K562 (cell line): ENCODE results near the gene ETV3L. TPM values are rescaled to one million over a fixed set of nuclear protein-coding genes. Genes with fewer than 3 reads are reported as not detected.

Experiments used
- C11orf30 ChIP-seq: fragments of 450-650 bp; IDR thresholded peaks from 2 replicates; pipeline ENCODE4 v1.6.1; 2016; ENCODE audit warnings: low read depth, mild to moderate bottlenecking
- MCM7 ChIP-seq, 2 experiments: fragments of 450-650 bp; IDR thresholded peaks; 2 replicates each; pipeline ENCODE4 v1.6.1; 2016 to 2018
- NR2C2 ChIP-seq, 2 experiments: fragments of 200-800 bp in 1 of 2; sonication (Bioruptor generic) in 1 of 2; sonication (generic) in 1 of 2; formaldehyde crosslinking in 1 of 2; IDR thresholded peaks; 2 replicates each; pipeline versions ENCODE4 v1.6.1 to v1.8.0; 2016 to 2022; ENCODE audit warnings: mild to moderate bottlenecking in 1 of 2, missing compliant biosample characterization in 1 of 2, missing genetic modification characterization in 1 of 2, missing genetic modification reagents in 1 of 2
- SIN3B ChIP-seq: fragments of 450-650 bp; IDR thresholded peaks from 2 replicates; pipeline ENCODE4 v1.6.1; 2017; ENCODE audit warnings: low read depth, mild to moderate bottlenecking, moderate library complexity
- SPI1 ChIP-seq: IDR thresholded peaks from 2 replicates; pipeline ENCODE4 v1.6.1; 2011; ENCODE audit warnings: low read depth, low read length, control low read depth, borderline replicate concordance
- polyA plus RNA-seq, 8 experiments: library from polyadenylated mRNA; depleted of rRNA in 4 of 8; stranded (reverse) in 5 of 8; unstranded in 3 of 8; fragments of >200 nt; fragmentation: Nextera tagmentation in 2 of 8; fragmentation: Illumina TruSeq in 1 of 8; extraction: Ambion mirVana in 2 of 8; extraction: Trizol in 1 of 8; gene quantifications; 2 replicates each; pipeline versions ENCODE4 v1.2.1 to v1.2.3, GENCODE V29; 2011 to 2014; ENCODE audit warnings: inconsistent platforms in 1 of 8, missing spikeins in 1 of 8
- total RNA-seq, 7 experiments: library from RNA; depleted of rRNA in 6 of 7; stranded (reverse); fragments of >200 nt in 6 of 7; fragmentation: Illumina TruSeq in 2 of 7; extraction: Trizol in 2 of 7; gene quantifications; 2 replicates each; pipeline versions ENCODE4 v1.2.1 to v1.2.3, GENCODE V29; 2011 to 2021; ENCODE audit warnings: low replicate concordance in 1 of 7
- TF ChIP-seq, protein P1 (sequence below), 2 experiments: fragments of 450-650 bp in 1 of 2; sonication (generic) in 1 of 2; formaldehyde crosslinking in 1 of 2; IDR thresholded peaks; 2 replicates each; pipeline versions ENCODE4 v1.7.1 to v1.9.0; 2016 to 2022; ENCODE audit warnings: inconsistent platforms in 1 of 2, mild to moderate bottlenecking in 1 of 2, missing genetic modification reagents in 1 of 2
- TF ChIP-seq, protein P2 (sequence below): conservative IDR thresholded peaks from 2 replicates; pipeline ENCODE4 v1.6.1; 2011; ENCODE audit warnings: low read depth, mild to moderate bottlenecking, low read length; ENCODE audit not compliant: control insufficient read depth
- TF ChIP-seq, protein P3 (sequence below), 2 experiments: fragments of 450-650 bp in 1 of 2; sonication (generic) in 1 of 2; formaldehyde crosslinking; conservative IDR thresholded peaks; 2 replicates each; pipeline versions ENCODE4 v1.4.0 to v1.8.1; 2020 to 2022; ENCODE audit warnings: mild to moderate bottlenecking in 1 of 2, missing genetic modification reagents in 1 of 2
- TF ChIP-seq, protein P4 (sequence below): sonication (generic); formaldehyde crosslinking; IDR thresholded peaks from 2 replicates; pipeline ENCODE4 v1.9.0; 2022; ENCODE audit warnings: mild to moderate bottlenecking, missing genetic modification reagents
- TF ChIP-seq, protein P5 (sequence below): fragments of 250-450 bp; sonication (Bioruptor Pico); IDR thresholded peaks from 2 replicates; pipeline ENCODE4 v1.5.0; 2022; ENCODE audit warnings: mild to moderate bottlenecking

Gene ETV3L
- total and polyA plus RNA-seq, 9 of the 15 experiments (the other 6 are each of a cell fraction or from before 2014, with no cell fraction given), result not detected

DNA sequence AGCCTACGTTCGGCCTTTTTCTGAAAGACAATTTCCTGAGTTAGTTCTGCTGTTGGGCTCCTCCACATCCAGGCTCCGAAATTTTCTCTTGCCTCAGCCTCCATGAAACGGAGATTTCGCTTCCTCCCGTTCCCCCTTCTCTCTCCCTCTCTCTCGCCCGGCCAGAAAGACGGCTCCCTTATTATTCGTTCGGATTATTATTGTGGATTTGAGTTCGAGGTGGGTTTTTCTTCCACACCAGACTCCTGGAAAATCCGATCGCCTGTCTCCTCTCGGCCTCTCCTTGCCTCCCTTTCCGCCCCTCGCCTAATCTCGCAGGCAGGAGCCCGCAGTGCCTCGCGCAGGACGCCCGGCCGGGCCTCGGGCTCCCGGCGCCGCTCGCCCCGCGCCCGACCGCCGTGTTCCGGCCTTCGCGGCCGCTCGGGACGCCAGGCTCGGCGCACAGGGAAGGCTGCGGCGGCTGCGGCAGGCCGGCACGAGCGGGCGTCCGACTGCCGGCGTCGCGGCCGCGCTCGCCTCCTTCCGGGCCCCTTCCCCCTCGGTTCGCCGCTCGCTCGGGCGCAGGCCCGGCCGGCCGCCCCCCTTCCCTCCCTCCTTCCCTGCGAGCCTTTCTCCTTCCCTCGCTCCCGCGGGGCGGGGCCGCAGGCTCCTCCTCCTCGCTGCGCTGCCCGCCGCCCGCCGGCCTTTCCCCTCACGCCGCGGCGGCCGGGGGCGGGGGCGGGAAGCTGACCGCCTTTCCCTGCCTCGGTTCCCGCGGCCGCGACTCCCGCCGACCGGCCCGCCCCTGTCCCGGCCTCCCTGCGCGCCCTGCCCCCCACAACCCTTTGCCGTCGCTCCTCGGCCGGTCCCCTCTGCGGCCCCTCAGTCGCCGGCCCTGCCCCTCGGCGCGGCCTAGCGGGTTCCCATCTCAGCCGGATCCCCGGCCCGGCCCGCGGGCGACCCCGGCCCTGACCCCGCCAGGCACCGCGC is 54.1 kb downstream of the ETV3L start, which contains the start of gene ARHGEF11 (continued):
- TF ChIP-seq, protein P1, sequence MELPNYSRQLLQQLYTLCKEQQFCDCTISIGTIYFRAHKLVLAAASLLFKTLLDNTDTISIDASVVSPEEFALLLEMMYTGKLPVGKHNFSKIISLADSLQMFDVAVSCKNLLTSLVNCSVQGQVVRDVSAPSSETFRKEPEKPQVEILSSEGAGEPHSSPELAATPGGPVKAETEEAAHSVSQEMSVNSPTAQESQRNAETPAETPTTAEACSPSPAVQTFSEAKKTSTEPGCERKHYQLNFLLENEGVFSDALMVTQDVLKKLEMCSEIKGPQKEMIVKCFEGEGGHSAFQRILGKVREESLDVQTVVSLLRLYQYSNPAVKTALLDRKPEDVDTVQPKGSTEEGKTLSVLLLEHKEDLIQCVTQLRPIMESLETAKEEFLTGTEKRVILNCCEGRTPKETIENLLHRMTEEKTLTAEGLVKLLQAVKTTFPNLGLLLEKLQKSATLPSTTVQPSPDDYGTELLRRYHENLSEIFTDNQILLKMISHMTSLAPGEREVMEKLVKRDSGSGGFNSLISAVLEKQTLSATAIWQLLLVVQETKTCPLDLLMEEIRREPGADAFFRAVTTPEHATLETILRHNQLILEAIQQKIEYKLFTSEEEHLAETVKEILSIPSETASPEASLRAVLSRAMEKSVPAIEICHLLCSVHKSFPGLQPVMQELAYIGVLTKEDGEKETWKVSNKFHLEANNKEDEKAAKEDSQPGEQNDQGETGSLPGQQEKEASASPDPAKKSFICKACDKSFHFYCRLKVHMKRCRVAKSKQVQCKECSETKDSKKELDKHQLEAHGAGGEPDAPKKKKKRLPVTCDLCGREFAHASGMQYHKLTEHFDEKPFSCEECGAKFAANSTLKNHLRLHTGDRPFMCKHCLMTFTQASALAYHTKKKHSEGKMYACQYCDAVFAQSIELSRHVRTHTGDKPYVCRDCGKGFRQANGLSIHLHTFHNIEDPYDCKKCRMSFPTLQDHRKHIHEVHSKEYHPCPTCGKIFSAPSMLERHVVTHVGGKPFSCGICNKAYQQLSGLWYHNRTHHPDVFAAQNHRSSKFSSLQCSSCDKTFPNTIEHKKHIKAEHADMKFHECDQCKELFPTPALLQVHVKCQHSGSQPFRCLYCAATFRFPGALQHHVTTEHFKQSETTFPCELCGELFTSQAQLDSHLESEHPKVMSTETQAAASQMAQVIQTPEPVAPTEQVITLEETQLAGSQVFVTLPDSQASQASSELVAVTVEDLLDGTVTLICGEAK (IDR thresholded peaks at IDR 0.05), result peak; percentile 48; the same call in 1 of the 2 replicates
- TF ChIP-seq, protein P1 (CRISPR knock-in tag; IDR thresholded peaks at IDR 0.05), result no peak
- TF ChIP-seq, protein P2, sequence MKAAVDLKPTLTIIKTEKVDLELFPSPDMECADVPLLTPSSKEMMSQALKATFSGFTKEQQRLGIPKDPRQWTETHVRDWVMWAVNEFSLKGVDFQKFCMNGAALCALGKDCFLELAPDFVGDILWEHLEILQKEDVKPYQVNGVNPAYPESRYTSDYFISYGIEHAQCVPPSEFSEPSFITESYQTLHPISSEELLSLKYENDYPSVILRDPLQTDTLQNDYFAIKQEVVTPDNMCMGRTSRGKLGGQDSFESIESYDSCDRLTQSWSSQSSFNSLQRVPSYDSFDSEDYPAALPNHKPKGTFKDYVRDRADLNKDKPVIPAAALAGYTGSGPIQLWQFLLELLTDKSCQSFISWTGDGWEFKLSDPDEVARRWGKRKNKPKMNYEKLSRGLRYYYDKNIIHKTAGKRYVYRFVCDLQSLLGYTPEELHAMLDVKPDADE, result peak; percentile 54; the same call in 1 of the 2 replicates
- peak; percentile 36; the same call in 1 of the 2 replicates for TF ChIP-seq SIN3B
- TF ChIP-seq MCM7 (IDR thresholded peaks at IDR 0.05), result no peak
- no peak for TF ChIP-seq C11orf30
- TF ChIP-seq, protein P3, sequence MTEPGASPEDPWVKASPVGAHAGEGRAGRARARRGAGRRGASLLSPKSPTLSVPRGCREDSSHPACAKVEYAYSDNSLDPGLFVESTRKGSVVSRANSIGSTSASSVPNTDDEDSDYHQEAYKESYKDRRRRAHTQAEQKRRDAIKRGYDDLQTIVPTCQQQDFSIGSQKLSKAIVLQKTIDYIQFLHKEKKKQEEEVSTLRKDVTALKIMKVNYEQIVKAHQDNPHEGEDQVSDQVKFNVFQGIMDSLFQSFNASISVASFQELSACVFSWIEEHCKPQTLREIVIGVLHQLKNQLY (CRISPR knock-in tag; conservative IDR thresholded peaks at IDR 0.05), result no peak
- no peak for TF ChIP-seq NR2C2 (CRISPR knock-in tag; IDR thresholded peaks at IDR 0.05)
- TF ChIP-seq NR2C2 (tag; IDR thresholded peaks at IDR 0.05), result peak; percentile 83
- no peak for TF ChIP-seq SPI1
- TF ChIP-seq, protein P4, sequence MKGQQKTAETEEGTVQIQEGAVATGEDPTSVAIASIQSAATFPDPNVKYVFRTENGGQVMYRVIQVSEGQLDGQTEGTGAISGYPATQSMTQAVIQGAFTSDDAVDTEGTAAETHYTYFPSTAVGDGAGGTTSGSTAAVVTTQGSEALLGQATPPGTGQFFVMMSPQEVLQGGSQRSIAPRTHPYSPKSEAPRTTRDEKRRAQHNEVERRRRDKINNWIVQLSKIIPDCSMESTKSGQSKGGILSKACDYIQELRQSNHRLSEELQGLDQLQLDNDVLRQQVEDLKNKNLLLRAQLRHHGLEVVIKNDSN (CRISPR knock-in tag), result no peak
- TF ChIP-seq, protein P5, sequence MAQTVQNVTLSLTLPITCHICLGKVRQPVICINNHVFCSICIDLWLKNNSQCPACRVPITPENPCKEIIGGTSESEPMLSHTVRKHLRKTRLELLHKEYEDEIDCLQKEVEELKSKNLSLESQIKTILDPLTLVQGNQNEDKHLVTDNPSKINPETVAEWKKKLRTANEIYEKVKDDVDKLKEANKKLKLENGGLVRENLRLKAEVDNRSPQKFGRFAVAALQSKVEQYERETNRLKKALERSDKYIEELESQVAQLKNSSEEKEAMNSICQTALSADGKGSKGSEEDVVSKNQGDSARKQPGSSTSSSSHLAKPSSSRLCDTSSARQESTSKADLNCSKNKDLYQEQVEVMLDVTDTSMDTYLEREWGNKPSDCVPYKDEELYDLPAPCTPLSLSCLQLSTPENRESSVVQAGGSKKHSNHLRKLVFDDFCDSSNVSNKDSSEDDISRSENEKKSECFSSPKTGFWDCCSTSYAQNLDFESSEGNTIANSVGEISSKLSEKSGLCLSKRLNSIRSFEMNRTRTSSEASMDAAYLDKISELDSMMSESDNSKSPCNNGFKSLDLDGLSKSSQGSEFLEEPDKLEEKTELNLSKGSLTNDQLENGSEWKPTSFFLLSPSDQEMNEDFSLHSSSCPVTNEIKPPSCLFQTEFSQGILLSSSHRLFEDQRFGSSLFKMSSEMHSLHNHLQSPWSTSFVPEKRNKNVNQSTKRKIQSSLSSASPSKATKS (CRISPR knock-in tag), result no peak
